Stimulated activated CD4-positive, alpha-beta T cell treated with anti-CD3 and anti-CD28 coated beads, Interleukin-4, amount 100 ng/mL, for 1 hour (primary cell): ENCODE data around the gene ROPN1B.

Experiments used
- DNase-seq: peaks from one replicate; pipeline ENCODE4 v3.0.0-alpha.2; 2020

The ROPN1B gene

GRCh38 chr3:126005951-126006350, 37.0 kb downstream of the ROPN1B start:
- no peak for DNase-seq

DNA sequence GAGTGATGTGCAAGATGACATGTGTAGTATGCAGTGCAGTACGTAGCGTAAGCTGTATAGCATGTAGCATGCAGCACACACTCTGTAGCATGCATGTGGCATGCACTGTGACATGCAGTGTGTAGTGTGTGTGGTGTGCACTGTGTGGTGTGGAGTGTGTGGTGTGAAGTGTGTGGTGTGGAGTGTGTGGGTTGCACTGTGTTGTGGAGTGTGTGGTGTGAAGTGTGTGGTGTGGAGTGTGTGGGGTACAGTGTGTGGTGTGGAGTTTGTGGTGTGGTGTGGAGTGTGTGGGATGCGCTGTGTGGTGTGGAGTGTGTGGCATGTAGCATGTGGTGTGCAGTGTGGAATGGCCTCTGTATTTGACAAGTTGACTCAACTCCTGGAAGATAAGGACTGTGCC, 39.2 kb downstream of the ROPN1B start:
- no peak for DNase-seq

GRCh38 chr3:126009181-126009580, 40.2 kb downstream of the ROPN1B start:
- no peak for DNase-seq

GRCh38 chr3:126013751-126014156, 44.8 kb downstream of the ROPN1B start:
- no peak for DNase-seq

GRCh38 chr3:126014252-126014651, 45.3 kb downstream of the ROPN1B start:
- no peak for DNase-seq

DNA sequence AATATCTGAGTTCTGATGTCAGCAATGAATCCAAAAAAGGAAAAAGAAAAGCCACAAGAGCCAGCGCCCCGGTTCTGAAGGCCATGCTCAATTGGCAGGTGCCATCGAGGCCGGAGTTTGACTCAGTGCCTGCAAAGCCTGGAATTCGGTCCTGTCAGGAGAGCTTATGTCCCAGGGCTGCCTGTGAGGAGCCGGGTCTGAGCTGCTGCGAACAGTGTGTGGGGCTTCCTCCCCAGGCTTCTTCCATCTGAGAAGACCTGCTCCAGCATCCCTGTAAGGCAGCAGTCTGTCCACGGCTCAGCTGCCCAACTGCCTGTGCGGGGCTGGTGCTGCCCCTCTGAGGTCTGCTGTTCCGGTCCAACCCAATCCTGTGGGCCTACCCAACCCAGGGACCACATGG, 46.1 kb downstream of the ROPN1B start:
- DNase-seq = no peak

DNA sequence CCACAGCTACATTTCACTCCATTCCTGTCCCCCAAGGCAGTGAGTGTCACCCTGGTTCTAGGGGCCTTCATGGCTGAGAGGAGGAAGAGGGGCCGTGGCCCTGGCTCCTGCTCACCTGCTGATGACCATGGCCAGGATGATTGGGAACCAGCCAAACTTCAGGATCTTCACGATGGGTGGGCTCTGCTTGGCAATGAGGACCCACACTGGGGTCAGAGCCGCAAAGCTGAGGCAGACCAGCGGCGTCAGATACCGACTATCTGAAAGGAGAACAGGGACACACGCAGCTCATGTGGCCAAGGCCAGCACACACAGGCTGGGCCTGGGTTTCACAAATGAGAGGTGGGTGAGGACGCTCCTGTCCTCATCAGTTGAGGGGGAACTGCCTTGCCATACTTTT, 47.6 kb downstream of the ROPN1B start:
- DNase-seq = no peak

DNA sequence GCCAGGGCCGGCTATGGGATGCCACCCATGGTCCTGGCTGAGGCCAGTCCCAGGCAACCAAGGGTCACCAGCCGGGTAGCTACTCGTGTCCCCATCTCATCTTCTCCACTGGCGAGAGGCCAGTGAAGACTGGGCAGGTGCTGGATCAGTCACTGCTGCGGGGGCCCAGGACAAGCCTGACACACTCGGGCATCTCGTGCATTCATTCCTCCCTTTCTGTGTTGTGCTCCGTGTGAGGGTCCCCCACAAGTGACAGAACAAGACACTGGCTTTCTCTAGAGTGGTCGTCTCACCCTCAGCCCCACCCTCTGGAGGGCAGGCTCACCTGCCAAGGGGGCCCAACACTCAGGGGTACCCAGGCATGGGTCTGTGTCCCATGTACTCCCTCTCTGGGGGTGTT, 48.4 kb downstream of the ROPN1B start:
- no peak for DNase-seq

- no peak for DNase-seq
These were observed 49.6 kb downstream of the ROPN1B start for GRCh38 chr3:126018545-126018944.

DNA sequence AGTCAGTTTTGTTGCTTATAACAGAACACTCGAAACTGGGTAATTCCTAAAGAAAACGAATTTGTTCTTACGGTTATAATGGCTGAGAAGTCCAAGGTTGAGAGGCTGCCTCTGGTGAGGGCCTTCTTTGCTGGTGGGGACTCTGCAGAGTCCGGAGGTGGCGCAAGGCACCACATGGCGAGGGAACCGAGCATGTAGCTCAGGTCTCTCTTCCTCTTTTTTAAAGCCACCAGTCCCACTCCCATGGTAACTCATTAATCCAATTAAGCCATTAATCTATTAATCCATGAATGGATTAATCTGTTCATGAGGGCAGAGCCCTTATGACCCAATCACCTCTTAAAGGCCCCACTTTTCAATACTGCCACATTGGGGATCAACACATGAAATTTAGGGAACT, 50.0 kb downstream of the ROPN1B start:
- DNase-seq = no peak

GRCh38 chr3:126019683-126020082, 50.7 kb downstream of the ROPN1B start:
- no peak for DNase-seq

DNA sequence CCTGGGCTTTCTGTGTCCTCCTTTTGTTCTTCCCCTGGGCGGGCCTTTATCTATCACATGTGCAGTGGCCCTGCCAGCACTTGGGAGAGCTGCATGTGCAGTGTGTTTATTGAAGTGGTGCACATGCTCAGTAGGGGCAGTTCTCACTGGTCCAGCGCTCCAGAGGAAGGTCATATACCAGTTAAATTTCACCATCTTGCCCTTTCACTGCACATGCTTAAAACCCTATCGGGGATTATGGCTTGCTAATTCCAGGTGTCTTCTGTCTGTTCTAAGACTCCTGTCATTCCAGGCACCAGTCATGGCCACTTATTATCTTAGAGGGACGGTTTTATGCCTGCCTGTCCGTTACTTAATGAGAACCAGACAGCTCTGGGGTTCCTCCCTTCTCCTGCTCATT, 52.2 kb downstream of the ROPN1B start:
- DNase-seq = no peak

DNA sequence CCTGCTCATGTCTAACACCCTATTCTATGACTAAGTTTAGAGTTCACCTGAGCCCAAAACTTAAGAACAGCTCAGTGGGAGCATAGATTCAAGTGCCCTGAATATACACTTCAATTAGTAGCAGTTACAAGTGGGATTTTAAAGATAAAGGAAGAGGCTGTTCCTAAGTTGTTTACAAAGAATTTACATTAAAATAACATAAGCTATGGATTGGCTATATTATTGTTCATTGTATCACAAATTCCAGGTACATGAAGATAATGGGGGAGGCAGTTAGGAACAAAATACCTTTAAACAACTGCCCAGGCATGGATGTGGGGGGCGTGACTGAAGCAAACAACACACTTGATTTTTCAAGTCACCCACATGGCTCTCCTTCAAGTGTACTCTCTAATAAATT, 52.7 kb downstream of the ROPN1B start:
- DNase-seq = no peak

- no peak for DNase-seq
These were observed 53.9 kb downstream of the ROPN1B start for GRCh38 chr3:126022741-126023359.

GRCh38 chr3:126023390-126023789, 54.4 kb downstream of the ROPN1B start:
- no peak for DNase-seq

GRCh38 chr3:126024049-126024854, 55.3 kb downstream of the ROPN1B start:
- DNase-seq = no peak

DNA sequence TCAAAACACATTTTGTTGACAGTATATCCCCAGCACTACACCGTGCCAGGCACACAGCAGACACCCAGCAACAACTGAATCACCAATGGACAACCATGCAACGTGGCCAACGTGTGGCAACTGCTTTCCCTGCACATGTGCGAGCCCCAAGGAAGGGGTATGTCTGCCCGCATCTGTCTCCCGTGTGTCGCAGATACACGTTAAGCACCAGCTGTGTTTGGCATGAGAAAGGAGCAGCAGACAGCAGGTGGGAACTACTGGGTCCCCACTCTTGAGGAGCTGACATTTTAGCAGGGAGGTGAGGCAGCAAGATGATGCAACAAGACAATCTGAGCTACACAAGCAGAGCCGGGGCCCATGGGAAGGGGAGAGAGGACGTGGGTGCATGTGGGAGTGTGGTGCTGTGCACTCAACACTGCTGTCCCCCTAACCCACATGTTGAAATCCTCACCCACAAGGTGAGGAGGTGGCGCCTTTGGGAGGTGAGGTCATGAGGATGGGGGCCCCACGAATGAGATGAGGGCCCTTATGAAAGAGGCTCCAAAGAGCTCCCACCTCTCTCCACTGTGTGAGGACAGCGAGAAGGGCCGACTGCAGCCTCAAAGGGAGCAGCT, 56.2 kb downstream of the ROPN1B start:
- no peak for DNase-seq

- no peak for DNase-seq
These were observed 56.9 kb downstream of the ROPN1B start for GRCh38 chr3:126025862-126026261.

GRCh38 chr3:126026277-126026751, 57.3 kb downstream of the ROPN1B start:
- no peak for DNase-seq

GRCh38 chr3:126026761-126027160, 57.8 kb downstream of the ROPN1B start:
- DNase-seq = no peak

DNA sequence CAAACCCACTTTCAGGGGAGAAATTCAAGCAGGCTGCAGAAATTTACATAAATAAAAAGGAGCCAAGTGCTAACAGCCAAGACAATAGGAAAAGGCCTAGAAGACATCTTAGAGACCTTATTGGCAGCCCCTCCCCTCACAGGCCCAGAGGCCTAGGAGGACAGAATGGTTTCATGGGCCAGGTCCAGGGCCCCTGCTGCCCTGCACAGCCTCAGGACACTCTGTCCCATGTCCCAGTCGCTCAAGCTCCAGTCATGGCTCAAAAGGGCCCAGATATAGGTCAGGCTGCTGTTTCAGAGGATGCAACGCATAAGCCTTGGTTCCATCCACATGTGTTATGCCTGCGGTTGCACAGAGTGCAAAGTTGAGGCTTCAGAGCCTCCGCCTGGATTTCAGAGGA, 59.1 kb downstream of the ROPN1B start:
- DNase-seq = no peak

DNA sequence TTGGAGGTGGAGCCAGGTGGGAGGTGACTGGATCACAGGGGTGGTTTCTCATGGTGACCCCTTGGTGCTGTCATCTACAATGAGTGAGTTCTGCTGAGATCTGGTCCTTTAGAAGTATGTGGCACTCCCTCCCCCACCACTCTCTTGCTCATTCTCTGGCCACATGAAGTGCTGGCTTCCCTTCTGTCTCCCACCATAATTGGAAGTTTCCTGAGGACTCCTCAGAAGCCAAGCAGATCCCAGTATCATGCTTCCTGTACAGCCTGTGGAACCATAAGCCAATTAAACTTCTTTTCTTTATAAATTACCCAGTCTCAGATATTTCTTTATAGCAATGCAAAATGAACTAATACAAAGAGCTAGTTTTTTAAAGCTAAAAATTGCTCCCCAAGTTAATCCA, 60.3 kb downstream of the ROPN1B start:
- no peak for DNase-seq

DNA sequence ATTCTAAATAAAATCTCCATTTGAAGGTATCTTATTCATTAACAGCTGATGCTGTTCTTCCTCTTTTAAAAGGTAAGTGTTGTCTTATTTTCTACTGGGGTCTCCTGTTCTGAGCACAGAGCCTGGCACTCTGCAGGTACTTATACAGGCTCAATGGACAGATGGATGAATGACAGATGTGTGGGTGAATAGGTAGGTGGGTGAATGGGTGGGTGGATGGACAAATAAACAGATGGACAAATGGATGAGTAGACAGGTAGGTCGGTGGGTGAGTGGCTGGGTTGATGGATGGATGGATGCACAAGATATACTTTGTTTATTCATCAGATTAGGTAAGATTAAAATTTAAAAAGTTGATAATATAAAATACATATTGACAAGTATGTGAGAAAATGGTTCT, 61.5 kb downstream of the ROPN1B start:
- no peak for DNase-seq

- DNase-seq = no peak
These were observed 63.0 kb downstream of the ROPN1B start for GRCh38 chr3:126031981-126032471.
